GM13977 (cell line): ENCODE measurements around the gene ALPK1.
"Not testable (repeated sequence)": the region's sequence is repeated elsewhere in the genome, so short reads cannot be mapped to it uniquely, and the experiment has no call there.

Experiments
- DNase-seq: peaks from one replicate; pipeline ENCODE4 v3.0.0; 2012; ENCODE audit warnings: low spot score
- CTCF ChIP-seq: IDR thresholded peaks from 2 replicates; pipeline ENCODE4 v1.5.1; 2012; ENCODE audit warnings: mild to moderate bottlenecking, control low read depth; ENCODE audit not compliant: insufficient read depth; ENCODE audit errors: extremely low read depth, missing control alignments
- in situ Hi-C: fragments of 300-500 bp; cut with MboI; formaldehyde crosslinking; loops from one replicate; pipeline ENCODE4 v1.12.0; 2022; ENCODE audit warnings: low sequenced_read_pairs, low pct_unique_long_range_greater_than_20kb, mixed read lengths, inconsistent platforms; ENCODE audit not compliant: unreplicated experiment

ALPK1 gene

GRCh38 chr4:112299721-112300120 lies 2.6 kb downstream of the ALPK1 start:
- in situ Hi-C loops, result no loop called here
- no peak for TF ChIP-seq CTCF
- DNase-seq, result no peak

DNA sequence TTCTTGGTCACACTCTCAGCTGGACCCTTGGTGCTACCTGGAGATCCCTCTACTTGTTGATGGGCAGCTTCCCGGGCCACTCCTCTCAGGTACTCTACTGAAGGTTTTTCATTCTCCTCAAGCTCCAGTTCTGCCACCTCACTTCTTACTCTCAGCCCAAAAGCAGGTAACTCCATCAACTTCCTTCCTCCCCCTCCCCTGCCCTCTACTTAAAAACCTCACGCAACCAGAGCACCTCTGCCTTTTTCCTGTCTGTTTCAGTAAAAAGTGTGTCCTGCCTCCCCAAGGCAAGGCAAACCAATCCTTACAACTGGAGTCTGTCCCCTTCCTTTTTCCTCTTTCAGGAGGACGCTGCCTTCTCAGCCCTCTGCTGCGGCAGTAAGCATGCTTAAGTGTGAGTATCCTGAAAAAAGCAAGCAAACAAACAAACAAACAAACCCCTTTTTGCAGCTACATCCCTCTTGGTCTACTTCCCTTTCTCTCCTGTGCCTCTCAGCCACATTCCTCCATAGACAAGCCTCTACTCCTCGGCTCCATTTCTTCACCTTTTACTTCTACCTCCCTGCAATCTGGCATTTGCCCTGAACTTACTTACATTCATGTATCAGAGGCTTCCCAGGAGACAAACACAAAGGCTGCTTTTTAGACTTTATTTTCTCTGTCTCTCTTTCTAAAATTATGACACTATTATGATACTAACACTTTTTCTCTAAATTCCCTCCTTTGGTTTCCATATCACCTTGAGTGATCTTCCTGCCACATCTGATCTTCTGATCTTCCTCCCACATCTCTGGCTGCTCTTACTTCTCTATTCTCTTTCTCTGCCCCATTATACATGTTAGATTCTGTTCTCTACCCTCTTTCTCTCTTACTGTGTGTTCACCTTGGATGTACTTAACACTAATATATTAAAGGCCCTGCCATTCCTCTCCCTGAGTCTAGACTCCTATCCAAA lies 5.4 kb downstream of the ALPK1 start:
- TF ChIP-seq CTCF, result no peak
- in situ Hi-C loops, result no loop called here
- DNase-seq, result no peak

DNA sequence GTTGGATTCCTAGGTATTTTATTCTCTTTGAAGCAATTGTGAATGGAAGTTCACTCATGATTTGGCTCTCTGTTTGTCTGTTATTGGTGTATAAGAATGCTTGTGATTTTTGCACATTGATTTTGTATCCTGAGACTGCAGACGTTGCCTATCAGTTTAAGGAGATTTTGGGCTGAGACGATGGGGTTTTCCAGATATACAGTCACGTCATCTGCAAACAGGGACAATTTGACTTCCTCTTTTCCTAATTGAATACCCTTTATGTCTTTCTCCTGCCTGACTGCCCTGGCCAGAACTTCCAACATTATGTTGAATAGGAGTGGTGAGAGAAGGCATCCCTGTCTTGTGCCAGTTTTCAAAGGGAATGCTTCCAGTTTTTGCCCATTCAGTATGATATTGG lies 8.3 kb downstream of the ALPK1 start:
- in situ Hi-C loops, DNase-seq: not testable (repeated sequence)

DNA sequence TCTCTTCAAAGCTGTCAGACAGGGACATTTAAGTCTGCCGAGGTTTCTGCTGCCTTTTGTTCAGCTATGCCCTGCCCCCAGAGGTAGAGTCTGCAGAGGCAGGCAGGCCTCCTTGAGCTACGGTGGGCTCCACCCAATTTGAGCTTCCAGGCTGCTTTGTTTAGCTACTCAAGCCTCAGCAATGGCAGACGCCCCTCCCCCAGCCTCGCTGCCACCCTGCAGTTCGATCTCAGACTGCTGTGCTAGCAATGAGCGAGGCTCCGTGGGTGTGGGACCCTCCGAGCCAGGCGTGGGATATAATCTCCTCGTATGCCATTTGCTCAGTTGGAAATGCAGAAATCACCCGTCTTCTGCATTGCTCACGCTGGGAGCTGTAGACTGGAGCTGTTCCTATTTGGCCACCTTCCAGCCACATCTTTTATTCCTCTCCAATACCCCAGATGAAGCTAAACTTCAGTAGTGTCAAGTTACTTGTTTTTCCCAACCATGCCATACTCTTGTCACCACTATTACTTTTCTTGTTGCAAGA lies 12.2 kb downstream of the ALPK1 start:
- DNase-seq, in situ Hi-C loops: not testable (repeated sequence)

- in situ Hi-C loops, result no loop called here
- no peak for TF ChIP-seq CTCF
- no peak for DNase-seq
Measured at GRCh38 chr4:112311516-112311915, 14.3 kb downstream of the ALPK1 start.

DNA sequence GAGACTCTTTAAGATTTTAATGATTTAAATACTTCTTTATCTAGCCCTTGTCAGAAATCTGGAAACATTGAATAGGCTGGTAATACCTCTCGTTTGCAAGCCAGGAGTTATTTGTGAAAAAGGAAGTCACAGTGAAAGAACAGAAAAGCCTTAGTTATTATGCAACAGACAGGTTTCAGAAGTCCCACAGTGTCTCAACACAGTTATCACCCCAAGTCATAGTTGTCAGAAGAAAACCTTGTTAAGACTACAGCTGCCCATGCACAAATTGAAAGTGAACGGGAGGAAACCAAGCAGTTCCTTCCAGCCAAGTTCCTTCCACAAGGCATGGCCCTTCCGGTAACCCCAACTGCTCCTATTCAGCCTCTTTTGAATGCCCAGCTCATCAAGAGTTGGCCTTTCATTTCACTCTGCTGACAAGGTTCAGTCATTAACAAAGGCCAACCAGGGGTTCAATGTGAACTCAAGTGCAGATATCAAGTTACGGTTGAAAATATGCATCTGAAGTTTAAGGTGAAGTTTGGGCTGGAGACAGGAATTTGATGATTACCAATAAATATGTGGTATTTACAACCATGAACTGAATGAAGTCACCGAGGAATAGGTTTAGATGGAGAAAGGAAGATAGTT lies 15.6 kb downstream of the ALPK1 start:
- peak; percentile 66 for DNase-seq
- TF ChIP-seq CTCF, result no peak
- in situ Hi-C loops, result no loop called here

GRCh38 chr4:112315446-112315845 lies 18.3 kb downstream of the ALPK1 start:
- TF ChIP-seq CTCF, result no peak
- in situ Hi-C loops, result no loop called here
- no peak for DNase-seq
